ENCODE results near the gene YPEL2. TPM values are rescaled to one million over a fixed set of nuclear protein-coding genes. Genes with fewer than 3 reads are reported as not detected.

YPEL2 gene
- polyA plus RNA-seq, 4 donors, result 28.6 to 37.6 (median 34.1) TPM

Other genes starting within 250 kb of the YPEL2 start
- 10 to 100 TPM; 24.5 to 28.9 (median 25.7) TPM for gene TRIM37, start 224.8 kb upstream of the YPEL2 start, polyA plus RNA-seq (ENCODE audit: insufficient read length in 4 of 4)
- gene SKA2, start 176.5 kb upstream of the YPEL2 start, polyA plus RNA-seq (ENCODE audit: insufficient read length in 4 of 4), result 10 to 100 TPM; 63.5 to 86.4 (median 80.4) TPM
- 10 to 100 TPM; 16.5 to 20.4 (median 18.0) TPM for gene PRR11, start 175.9 kb upstream of the YPEL2 start, polyA plus RNA-seq (ENCODE audit: insufficient read length in 4 of 4)
- 10 to 100 TPM; 19.5 to 27.9 (median 21.7) TPM for gene SMG8, start 121.6 kb upstream of the YPEL2 start, polyA plus RNA-seq (ENCODE audit: insufficient read length in 4 of 4)
- 10 to 100 TPM in 3 of 4 donors, 1 to 10 TPM in 1; 10.0 to 13.2 (median 11.3) TPM for gene GDPD1, start 111.1 kb upstream of the YPEL2 start, polyA plus RNA-seq (ENCODE audit: insufficient read length in 4 of 4)
- gene DHX40, start 234.0 kb downstream of the YPEL2 start, polyA plus RNA-seq (ENCODE audit: insufficient read length in 4 of 4), result 10 to 100 TPM; 74.7 to 92.4 (median 84.3) TPM